Fibroblast of lung (primary cell): ENCODE results near the gene ADH1C. TPM values are rescaled to one million over a fixed set of nuclear protein-coding genes. Genes with fewer than 3 reads are reported as not detected.
A peak's percentile ranks its signal among the peaks of the same experiment; 100 is the strongest.

Experiments
- DNase-seq, 2 donors: peaks; one replicate each; pipeline versions ENCODE4 v3.0.0 to v3.0.0-alpha.2; 2010; ENCODE audit warnings: low read depth in 2 of 2
- H2AFZ ChIP-seq: 2 replicates; pipeline ENCODE4 v1.5.1; 2012; ENCODE audit warnings: low read length, control low read depth, inconsistent platforms
- H3K27ac ChIP-seq: 2 replicates; pipeline ENCODE4 v1.5.1; 2011; ENCODE audit warnings: low read length, control low read depth; ENCODE audit not compliant: insufficient read depth
- H3K27me3 ChIP-seq: 2 replicates; pipeline ENCODE4 v1.5.1; 2011; ENCODE audit warnings: mild to moderate bottlenecking, low read length; ENCODE audit not compliant: control insufficient read depth, insufficient read depth
- H3K36me3 ChIP-seq: 2 replicates; pipeline ENCODE4 v1.5.1; 2011; ENCODE audit warnings: low read length; ENCODE audit not compliant: control insufficient read depth, insufficient read depth
- H3K4me1 ChIP-seq: 2 replicates; pipeline ENCODE4 v1.5.1; 2011; ENCODE audit warnings: low read length; ENCODE audit not compliant: control insufficient read depth, insufficient read depth; ENCODE audit errors: extremely low read depth
- H3K4me2 ChIP-seq: 2 replicates; pipeline ENCODE4 v1.5.1; 2011; ENCODE audit warnings: low read length, control low read depth; ENCODE audit not compliant: insufficient read depth; ENCODE audit errors: extremely low read depth
- H3K4me3 ChIP-seq, 4 experiments: fragments of 200-600 bp in 1 of 4; sonication (generic) in 1 of 4; replicated peaks in 1 of 4; 2 replicates each; pipeline ENCODE4 v1.5.1; 2011 to 2016; ENCODE audit warnings: low read length in 4 of 4, low read depth in 3 of 4, mild to moderate bottlenecking in 3 of 4, control low read depth in 2 of 4, inconsistent platforms in 1 of 4, mixed read lengths in 1 of 4; ENCODE audit not compliant: insufficient read depth in 1 of 4; ENCODE audit errors: control extremely low read depth in 1 of 4
- H3K79me2 ChIP-seq: 2 replicates; pipeline ENCODE4 v1.5.1; 2012; ENCODE audit warnings: mild to moderate bottlenecking, low read length, inconsistent platforms; ENCODE audit not compliant: control insufficient read depth, insufficient read depth
- H3K9ac ChIP-seq: 2 replicates; pipeline ENCODE4 v1.5.1; 2011; ENCODE audit warnings: mild to moderate bottlenecking, low read length, control low read depth; ENCODE audit not compliant: insufficient read depth
- H3K9me3 ChIP-seq: 2 replicates; pipeline ENCODE4 v1.5.1; 2012; ENCODE audit warnings: low read depth, low read length; ENCODE audit not compliant: control insufficient read depth, insufficient read depth
- H4K20me1 ChIP-seq: 2 replicates; pipeline ENCODE4 v1.5.1; 2011; ENCODE audit warnings: low read length; ENCODE audit not compliant: control insufficient read depth, insufficient read depth; ENCODE audit errors: extremely low read depth
- EZH2 ChIP-seq: IDR thresholded peaks from 2 replicates; pipeline ENCODE4 v1.5.1; 2012; ENCODE audit warnings: low read length, control low read depth, mild to moderate bottlenecking; ENCODE audit errors: missing control alignments
- polyA plus RNA-seq, 2 donors: library from polyadenylated mRNA; depleted of rRNA in 1 of 2; stranded (reverse) in 1 of 2; unstranded in 1 of 2; fragments of >200 nt; gene quantifications; 2 replicates each; pipeline ENCODE4 v1.2.1, GENCODE V29; 2011 to 2012; ENCODE audit warnings: missing spikeins in 1 of 2
- total RNA-seq: library from RNA; depleted of rRNA; stranded (reverse); fragments of >200 nt; gene quantifications from 2 replicates; pipeline ENCODE4 v1.2.1, GENCODE V29; 2014
- TF ChIP-seq, protein P1 (sequence below), 2 donors: IDR thresholded peaks in 1 of 2; conservative IDR thresholded peaks in 1 of 2; 1 replicate in 1 of 2; 2 replicates in 1 of 2; pipeline ENCODE4 v1.5.1; 2011 to 2012; ENCODE audit warnings: low read length in 2 of 2, control low read depth in 1 of 2, inconsistent platforms in 1 of 2, low read depth in 1 of 2, mild to moderate bottlenecking in 1 of 2

The ADH1C gene
- total and polyA plus RNA-seq, 2 donors (not counting 1 experiment from before 2014, with no cell fraction given): 0.83 to 1.2 TPM

DNA sequence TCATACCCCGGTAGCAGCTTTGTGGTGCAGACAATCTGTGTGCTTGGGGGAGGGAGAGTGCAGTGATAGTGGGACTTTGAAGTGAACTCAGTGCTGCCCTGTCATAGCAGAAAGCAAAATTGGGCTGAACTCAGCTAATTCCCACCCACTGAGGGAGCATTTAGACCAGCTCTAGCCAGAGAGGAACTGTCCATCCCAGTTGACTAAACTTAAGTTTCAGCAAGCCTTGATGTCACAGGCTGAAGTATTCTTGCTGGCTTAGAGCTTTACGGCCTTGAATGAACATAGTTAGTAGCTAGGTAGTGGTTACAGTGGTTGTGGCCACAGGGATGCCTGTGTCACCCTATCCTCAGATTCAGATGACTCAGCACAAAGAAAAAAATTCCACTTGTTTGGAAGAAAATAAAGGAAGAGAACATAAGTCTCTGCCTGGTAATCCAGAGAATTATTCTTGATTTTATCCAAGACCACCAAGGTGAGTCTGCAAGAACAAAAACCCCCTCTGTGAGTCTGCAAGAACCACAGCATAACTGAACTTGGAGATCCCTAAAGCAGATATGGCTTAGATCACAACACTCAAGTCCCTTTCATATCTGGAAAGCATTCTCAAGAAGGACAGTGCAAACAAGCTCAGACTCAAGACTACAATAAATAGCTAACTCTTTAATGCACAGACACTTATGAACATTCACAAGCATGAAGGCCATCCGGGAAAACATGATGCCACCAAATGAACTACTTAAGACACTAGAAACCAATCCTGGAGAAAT is 43.2 kb upstream of the ADH1C start:
- peak overlapping the region; percentile 38 for H3K27ac ChIP-seq

DNA sequence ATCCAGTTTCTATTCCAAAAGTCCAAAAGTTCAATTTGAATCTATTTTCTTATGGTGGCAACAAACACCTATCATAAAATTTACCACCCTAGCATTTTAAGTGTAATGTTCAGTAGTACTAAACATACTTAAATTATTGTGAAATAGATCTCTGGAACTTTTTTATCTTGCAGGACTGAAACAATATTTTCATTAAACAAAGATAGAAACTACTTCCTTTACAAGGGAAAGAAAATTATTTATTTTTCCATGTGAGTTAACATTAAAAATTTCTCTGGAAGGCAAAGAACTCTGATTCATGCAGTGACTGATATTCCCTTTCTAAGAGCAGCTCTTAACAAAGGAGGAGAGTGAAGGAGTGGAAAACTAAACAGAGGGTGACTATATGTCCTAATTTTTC is 42.4 kb upstream of the ADH1C start:
- H4K20me1 ChIP-seq: no peaks in the 10 kb centered on the region
- H3K4me3 ChIP-seq: no peak overlapping the region
- TF ChIP-seq EZH2: no peak
- TF ChIP-seq, protein P1, sequence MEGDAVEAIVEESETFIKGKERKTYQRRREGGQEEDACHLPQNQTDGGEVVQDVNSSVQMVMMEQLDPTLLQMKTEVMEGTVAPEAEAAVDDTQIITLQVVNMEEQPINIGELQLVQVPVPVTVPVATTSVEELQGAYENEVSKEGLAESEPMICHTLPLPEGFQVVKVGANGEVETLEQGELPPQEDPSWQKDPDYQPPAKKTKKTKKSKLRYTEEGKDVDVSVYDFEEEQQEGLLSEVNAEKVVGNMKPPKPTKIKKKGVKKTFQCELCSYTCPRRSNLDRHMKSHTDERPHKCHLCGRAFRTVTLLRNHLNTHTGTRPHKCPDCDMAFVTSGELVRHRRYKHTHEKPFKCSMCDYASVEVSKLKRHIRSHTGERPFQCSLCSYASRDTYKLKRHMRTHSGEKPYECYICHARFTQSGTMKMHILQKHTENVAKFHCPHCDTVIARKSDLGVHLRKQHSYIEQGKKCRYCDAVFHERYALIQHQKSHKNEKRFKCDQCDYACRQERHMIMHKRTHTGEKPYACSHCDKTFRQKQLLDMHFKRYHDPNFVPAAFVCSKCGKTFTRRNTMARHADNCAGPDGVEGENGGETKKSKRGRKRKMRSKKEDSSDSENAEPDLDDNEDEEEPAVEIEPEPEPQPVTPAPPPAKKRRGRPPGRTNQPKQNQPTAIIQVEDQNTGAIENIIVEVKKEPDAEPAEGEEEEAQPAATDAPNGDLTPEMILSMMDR (conservative IDR thresholded peaks at IDR 0.05 in 1 of 2, IDR thresholded peaks at IDR 0.05 in 1 of 2; ENCODE audit: low read depth in 1 of 2, low read length in 2 of 2): no peak
- DNase-seq: peak; percentile 65 to 68
- no peaks in the 10 kb centered on the region for H3K9me3 ChIP-seq
- no peak overlapping the region for H3K9ac ChIP-seq
- no peak overlapping the region for H3K4me2 ChIP-seq
- no peak overlapping the region for H2AFZ ChIP-seq
- H3K36me3 ChIP-seq: no peaks in the 10 kb centered on the region
- peak overlapping the region; percentile 38 for H3K27ac ChIP-seq
- H3K27me3 ChIP-seq: no peaks in the 10 kb centered on the region
- no peaks in the 10 kb centered on the region for H3K79me2 ChIP-seq
- H3K4me1 ChIP-seq: peaks cover 10% of the 10 kb centered on the region

More for the DNA sequence above, 43.2 kb upstream of the ADH1C start:
- no peak overlapping the region for H3K4me2 ChIP-seq
- H3K79me2 ChIP-seq: no peaks in the 10 kb centered on the region
- H3K4me1 ChIP-seq: peaks cover 8% of the 10 kb centered on the region
- no peaks in the 10 kb centered on the region for H3K27me3 ChIP-seq
- TF ChIP-seq, protein P1 (conservative IDR thresholded peaks at IDR 0.05 in 1 of 2, IDR thresholded peaks at IDR 0.05 in 1 of 2; ENCODE audit: low read depth in 1 of 2, low read length in 2 of 2): no peak
- no peaks in the 10 kb centered on the region for H3K36me3 ChIP-seq
- no peaks in the 10 kb centered on the region for H3K9me3 ChIP-seq
- H3K4me3 ChIP-seq: no peak overlapping the region
- no peak overlapping the region for H2AFZ ChIP-seq
- no peaks in the 10 kb centered on the region for H4K20me1 ChIP-seq
- H3K9ac ChIP-seq: no peak overlapping the region
- peak; percentile 41 to 88 for DNase-seq

GRCh38 chr4:99390055-99390454 is 37.5 kb upstream of the ADH1C start:
- H3K79me2 ChIP-seq: no peaks in the 10 kb centered on the region
- H2AFZ ChIP-seq: no peak overlapping the region
- TF ChIP-seq, protein P1 (conservative IDR thresholded peaks at IDR 0.05 in 1 of 2, IDR thresholded peaks at IDR 0.05 in 1 of 2; ENCODE audit: low read depth in 1 of 2, low read length in 2 of 2): no peak
- no peak for TF ChIP-seq EZH2
- H3K9ac ChIP-seq: no peak overlapping the region
- H3K4me3 ChIP-seq: no peak overlapping the region
- peaks cover 5% of the 10 kb centered on the region for H3K4me1 ChIP-seq
- H3K27ac ChIP-seq: peak overlapping the region; percentile 51
- H3K36me3 ChIP-seq: no peaks in the 10 kb centered on the region
- no peak overlapping the region for H3K4me2 ChIP-seq
- H3K27me3 ChIP-seq: no peaks in the 10 kb centered on the region
- no peaks in the 10 kb centered on the region for H3K9me3 ChIP-seq
- peak; percentile 39 to 87 for DNase-seq
- no peaks in the 10 kb centered on the region for H4K20me1 ChIP-seq
